Occipital lobe (tissue), 3 donors: ENCODE results near the gene ADAM12. TPM values are rescaled to one million over a fixed set of nuclear protein-coding genes. Genes with fewer than 3 reads are reported as not detected.
"Not testable (repeated sequence)": the region's sequence is repeated elsewhere in the genome, so short reads cannot be mapped to it uniquely, and the experiment has no call there.

Experiments used
- DNase-seq: peaks from one replicate; lab custom pipeline; 2025; lab: John Stamatoyannopoulos, UW
- small RNA-seq: library from RNA; depleted of rRNA; stranded (forward); fragments of <200 nt; gene quantifications from one replicate; pipeline ENCODE3, GENCODE V24; 2014
- total RNA-seq: library from RNA; depleted of rRNA; stranded (reverse); fragments of >200 nt; gene quantifications from one replicate; pipeline ENCODE4 v1.2.3, GENCODE V29; 2014

ADAM12 gene
- total RNA-seq, 1 donor from 2014 or later: 4.7 TPM

GRCh38 chr10:125989791-125990190, 398.5 kb downstream of the ADAM12 start:
- no peak for DNase-seq

GRCh38 chr10:125985557-125986240, 402.6 kb downstream of the ADAM12 start:
- DNase-seq: no peak

- no peak for DNase-seq
Observed at GRCh38 chr10:125984865-125985495, 403.3 kb downstream of the ADAM12 start.

DNA sequence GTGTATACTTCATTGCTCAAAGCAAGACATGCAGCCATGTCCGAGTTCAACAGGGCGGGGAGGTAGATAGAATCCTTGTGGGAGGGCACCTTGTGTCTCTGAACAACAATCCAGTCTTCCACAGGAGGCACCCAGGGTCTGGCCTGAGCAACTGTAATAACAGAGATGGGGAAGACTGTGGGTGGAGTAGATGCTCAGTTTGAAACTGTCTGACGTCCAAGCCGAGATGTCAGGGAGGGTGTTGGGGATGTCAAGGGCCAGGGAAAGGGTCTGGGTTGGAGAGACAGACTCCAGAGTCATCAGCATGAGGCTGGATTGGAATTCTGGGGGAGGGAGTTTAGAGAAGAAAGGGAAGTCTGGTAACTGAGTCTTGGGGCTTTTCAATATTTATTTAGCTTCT, 403.9 kb downstream of the ADAM12 start:
- DNase-seq: no peak

- DNase-seq: no peak
Observed at GRCh38 chr10:125983656-125984055, 404.6 kb downstream of the ADAM12 start.

DNA sequence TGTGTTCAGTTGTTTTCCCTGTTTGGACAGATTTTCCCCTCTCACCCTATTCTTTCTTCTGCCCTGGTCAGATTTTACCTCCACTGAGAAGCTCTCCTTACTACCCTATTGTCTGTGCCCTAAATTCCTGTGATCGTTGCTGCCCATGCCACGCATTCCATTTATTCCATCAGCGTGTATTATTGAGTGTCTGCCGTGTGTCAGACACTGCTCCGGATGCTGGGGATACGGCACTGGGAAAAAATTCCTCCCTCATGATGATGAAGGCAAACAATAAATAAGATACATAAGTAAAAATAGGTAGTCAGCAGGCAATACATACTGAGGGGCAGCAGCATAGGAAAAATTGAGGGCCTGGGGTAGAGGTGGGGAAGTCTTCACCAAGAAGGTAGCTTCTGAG, 405.1 kb downstream of the ADAM12 start:
- no peak for DNase-seq

DNA sequence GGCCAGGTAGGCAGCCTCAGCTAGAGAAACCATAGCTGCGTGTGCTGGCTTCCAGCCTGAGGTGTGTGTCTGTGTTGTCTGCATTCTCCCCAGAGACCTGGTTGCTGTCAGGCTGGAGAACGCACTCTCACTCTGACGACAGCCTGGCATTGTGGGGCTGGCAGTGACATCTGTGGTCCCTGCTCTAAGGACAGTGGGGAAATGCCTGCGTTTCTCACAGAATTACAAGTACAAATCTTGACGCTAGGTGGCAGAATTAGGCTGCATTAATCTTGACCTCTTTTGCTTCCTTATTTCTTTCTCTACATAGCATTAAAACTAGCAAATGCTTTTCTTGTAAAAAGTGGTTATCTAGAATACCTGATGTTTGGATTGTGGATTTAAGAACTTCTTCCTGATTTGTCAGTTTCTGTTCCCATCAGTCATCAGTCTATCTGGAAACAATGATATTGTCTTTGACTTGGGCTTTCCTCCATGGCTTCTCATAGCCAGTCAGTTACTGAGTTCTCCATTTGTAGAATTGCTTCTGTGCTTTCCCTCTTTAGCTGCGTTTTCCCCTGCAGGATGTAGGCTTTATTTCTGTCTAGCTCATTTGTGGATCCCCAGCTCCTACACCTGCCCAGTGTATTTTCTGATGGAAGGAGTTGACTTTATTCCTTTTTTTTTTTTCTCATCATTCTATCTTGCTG, 405.9 kb downstream of the ADAM12 start:
- DNase-seq: peak; percentile 37

DNA sequence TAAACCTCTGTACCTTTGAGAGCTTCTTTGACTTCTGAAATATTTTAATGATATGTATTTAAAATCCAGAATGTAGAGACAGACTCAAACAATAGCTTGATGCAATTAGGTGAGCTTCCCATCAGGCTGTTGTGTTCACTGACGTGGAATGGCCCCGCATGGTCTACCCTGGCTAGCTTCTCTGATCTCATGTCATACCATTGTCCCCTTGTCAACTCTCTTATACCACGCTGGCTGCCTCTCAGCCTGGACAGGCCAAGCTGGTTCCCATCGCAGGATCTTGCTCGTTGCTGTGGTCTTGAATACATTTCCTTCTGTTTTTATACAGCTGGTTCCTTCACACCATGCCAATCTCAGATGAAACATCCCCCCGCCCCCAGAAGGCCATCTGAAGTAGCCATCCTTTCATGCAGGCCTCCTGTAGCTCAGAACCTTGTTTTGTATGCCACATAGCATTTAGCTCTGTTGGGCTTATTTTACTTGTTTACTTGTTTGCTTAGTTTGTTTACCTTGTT, 407.7 kb downstream of the ADAM12 start:
- DNase-seq: no peak

GRCh38 chr10:125979976-125980375, 408.3 kb downstream of the ADAM12 start:
- DNase-seq: no peak

- no peak for DNase-seq
Observed at GRCh38 chr10:125976960-125977605, 411.2 kb downstream of the ADAM12 start.

GRCh38 chr10:125970077-125970630, 418.1 kb downstream of the ADAM12 start:
- DNase-seq: not testable (repeated sequence)

- DNase-seq: no peak
Observed at GRCh38 chr10:125967533-125967932, 420.7 kb downstream of the ADAM12 start.

DNA sequence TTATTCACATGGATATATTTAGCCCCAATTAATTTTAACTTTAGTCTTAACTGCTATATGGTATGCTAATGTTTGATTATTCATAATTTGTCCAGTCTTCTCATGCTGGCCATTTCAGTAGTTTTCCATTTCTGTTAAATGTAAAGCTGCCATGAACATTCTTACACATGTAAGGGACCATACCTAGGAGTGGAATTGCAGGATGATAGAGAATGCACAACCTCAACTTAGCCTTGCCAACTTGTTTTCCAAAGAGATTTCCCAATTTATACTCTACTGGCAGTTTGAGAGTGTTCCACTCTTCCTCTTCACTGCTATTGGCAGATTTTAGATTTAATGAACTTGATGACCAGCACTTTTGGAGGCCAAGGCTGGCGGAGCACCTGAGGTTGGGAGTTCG, 423.7 kb downstream of the ADAM12 start:
- no peak for DNase-seq

Small RNA genes within 50 kb of the gene (small RNA-seq; reads per million reads assigned to genes)
- not detected for gene RNA5SP328
